ENCODE measurements around the gene ABCD2.
"Not testable (repeated sequence)": the region's sequence is repeated elsewhere in the genome, so short reads cannot be mapped to it uniquely, and the experiment has no call there.

Gene ABCD2

DNA sequence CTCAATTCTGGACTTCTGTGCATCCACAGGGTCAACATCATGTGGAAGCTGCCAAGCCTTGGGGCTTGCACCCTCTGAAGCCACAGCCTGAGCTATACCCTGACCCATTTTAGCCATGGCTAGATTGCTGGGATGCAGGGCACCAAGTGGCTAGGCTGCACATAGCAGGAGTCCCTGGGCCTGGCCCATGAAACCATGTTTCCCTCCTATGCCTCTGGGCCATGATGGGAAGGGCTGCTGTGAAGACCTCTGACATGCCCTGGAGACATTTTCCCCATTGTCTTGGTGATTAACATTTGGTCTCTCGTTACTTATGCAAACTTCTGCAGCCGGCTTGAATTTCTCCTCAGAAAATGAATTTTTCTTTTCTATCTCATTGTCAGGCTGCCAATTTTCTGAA is 92.6 kb downstream of the ABCD2 start:
- no peak for DNase-seq

DNA sequence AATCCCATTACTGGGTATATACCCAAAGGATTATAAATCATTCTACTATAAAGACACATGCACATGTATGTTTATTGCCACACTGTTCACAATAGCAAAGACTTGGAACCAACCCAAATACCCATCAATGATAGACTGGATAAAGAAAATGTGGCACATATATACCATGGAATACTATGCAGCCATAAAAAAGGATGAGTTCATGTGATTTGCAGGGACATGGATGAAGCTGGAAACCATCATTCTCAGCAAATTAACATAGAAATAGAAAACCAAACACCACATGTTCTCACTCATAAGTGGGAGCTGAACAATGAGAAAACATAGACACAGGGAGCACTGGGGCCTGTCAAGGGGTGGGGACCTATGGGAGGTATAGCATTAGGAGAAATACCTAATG is 97.4 kb downstream of the ABCD2 start:
- not testable (repeated sequence) for DNase-seq

DNA sequence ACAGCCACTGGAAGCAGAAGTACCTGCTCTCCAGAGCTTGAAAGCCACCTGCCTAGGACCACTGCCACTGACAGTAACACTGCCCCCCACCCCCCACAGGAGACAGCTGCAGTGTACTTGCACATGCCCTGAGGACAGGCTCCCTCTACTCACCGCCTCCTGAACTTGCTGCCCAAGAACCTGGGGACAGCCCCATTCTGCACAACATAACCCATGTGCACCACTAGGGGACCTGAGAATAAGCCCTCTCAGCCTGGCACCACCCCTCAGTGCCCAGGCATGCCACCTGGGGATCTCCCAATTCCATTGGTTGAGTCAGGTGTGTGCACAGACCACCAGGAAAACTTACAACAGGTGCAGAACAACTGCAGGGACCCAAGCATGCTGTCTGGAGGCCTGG is 109.6 kb downstream of the ABCD2 start:
- no peak for DNase-seq

DNA sequence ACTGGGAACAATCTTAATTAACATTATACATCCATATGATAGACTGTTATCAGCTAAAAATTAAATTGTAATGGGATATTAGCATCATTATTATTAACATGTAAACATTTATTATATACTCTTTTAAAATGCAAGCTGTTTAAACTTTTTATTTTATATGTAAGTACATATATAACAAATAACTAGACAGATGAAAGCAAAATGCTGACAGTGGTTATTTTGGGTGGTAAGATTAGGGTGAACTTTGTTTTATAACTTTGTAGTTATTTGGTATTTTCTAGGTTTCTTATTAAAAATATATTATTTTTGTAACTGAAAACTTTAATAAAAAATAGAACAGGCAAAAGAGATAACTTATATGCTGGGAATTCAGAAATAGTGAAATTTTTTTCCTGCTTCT is 114.0 kb downstream of the ABCD2 start:
- DNase-seq: no peak

DNA sequence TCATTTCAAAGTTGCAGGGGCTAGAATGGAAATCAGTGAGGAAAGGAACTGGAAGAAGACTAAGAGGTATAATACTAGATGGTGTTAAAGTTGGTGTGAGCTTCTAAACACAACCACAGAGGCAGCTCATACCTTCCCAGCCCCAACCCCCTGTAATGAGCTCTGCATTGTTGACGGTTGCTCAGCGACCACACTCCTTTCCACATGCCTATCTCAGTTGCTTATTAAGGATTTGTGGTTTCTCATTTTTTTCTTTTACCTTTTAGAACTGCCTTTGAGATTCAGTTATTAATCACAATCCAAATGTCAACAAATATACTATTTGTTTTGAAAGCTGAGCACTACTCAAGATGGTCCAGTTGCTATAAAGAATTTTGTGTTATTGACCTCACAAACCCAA is 114.6 kb downstream of the ABCD2 start:
- no peak for DNase-seq

DNA sequence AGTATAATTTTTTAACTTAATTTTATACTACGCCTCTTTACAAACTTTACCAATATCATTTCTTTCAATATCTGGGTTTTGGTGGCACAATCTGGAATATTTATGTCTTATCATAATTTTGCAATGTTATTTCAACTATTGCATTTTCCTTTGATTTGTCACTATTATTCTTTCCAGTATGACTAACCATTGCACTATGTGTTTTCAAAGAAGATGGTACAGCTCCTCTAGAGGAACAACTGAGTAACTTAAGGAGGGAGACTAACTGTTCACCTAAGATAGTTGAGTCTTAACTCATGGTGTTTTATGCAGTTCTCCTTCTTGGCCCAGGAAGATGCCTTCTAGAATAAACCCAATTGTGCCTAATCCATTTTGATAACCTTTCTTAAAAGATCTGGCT is 116.2 kb downstream of the ABCD2 start:
- DNase-seq: no peak

DNA sequence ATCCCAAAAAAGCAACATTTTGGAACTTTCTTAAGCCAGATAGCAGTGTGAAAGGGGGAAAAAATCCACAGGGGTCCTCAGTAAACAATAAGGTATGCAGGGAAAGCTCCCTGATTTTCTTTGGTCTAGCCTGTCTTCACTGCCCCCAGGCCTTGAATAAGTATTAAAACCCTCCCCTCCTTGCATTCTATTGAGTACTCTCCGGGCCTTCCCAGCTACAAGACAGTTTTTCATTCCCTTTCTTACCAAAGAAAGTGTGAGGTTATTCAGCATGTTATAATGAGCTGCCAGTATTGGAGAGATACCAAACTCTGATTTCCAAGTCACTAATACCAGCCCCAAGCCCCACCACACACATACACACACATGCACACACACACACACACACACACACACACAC is 116.9 kb downstream of the ABCD2 start:
- no peak for DNase-seq
